SK-N-SH (cell line): ENCODE measurements around the gene CPB1. TPM values are rescaled to one million over a fixed set of nuclear protein-coding genes. Genes with fewer than 3 reads are reported as not detected.

Experiments
- CTCF ChIA-PET: fragments of 300-600, 350-600 bp; formaldehyde crosslinking; extraction: SDS; loops from one replicate; lab custom pipeline; 2021; lab: Yijun Ruan, JAX
- POLR2A ChIA-PET: fragments of 350-600 bp; sonication (Branson Sonifier 250); formaldehyde crosslinking; extraction: SDS; loops from one replicate; lab custom pipeline; 2020; ENCODE audit warnings: antibody characterized with exemption, inconsistent platforms; lab: Yijun Ruan, JAX
- DNase-seq: peaks from one replicate; pipeline ENCODE4 v3.0.0; 2012
- H2AFZ ChIP-seq: fragments of 200-600 bp; sonication (generic); 2 replicates; pipeline ENCODE4 v1.8.1; 2016; ENCODE audit warnings: antibody characterized with exemption, mild to moderate bottlenecking, low read depth
- H3F3A ChIP-seq: fragments of 200-600 bp; sonication (generic); replicated peaks from 2 replicates; pipeline ENCODE3; 2016; ENCODE audit warnings: antibody characterized with exemption, mild to moderate bottlenecking; ENCODE audit not compliant: insufficient read depth
- H3K27ac ChIP-seq, 2 experiments: fragments of 200-500 bp in 1 of 2; fragments of 200-600 bp in 1 of 2; sonication (Bioruptor generic) in 1 of 2; sonication (generic), shearing (Covaris generic) in 1 of 2; 2 replicates each; pipeline versions ENCODE4 v1.5.1 to v1.6.1; 2014 to 2016; ENCODE audit warnings: low read depth in 2 of 2, inconsistent platforms in 1 of 2, low read length in 1 of 2, mild to moderate bottlenecking in 1 of 2, mixed read lengths in 1 of 2
- H3K27me3 ChIP-seq: fragments of 200-600 bp; sonication (generic), shearing (Covaris generic); 2 replicates; pipeline ENCODE4 v1.6.1; 2016; ENCODE audit warnings: mixed run types; ENCODE audit not compliant: insufficient read depth
- H3K36me3 ChIP-seq, 2 experiments: fragments of 200-500 bp in 1 of 2; fragments of 200-600 bp in 1 of 2; sonication (Bioruptor generic) in 1 of 2; sonication (generic) in 1 of 2; replicated peaks in 1 of 2; 2 replicates each; pipeline versions ENCODE3 to v1.5.1; 2014 to 2016; ENCODE audit warnings: low read length in 1 of 2, mild to moderate bottlenecking in 1 of 2; ENCODE audit not compliant: insufficient read depth in 2 of 2, control insufficient read depth in 1 of 2
- H3K4me1 ChIP-seq, 2 experiments: fragments of 200-500 bp in 1 of 2; fragments of 200-600 bp in 1 of 2; sonication (Bioruptor generic) in 1 of 2; sonication (generic), shearing (Covaris generic) in 1 of 2; 2 replicates each; pipeline versions ENCODE4 v1.5.1 to v1.6.1; 2014 to 2016; ENCODE audit warnings: low read depth in 1 of 2, low read length in 1 of 2, mixed run types in 1 of 2; ENCODE audit not compliant: insufficient read depth in 2 of 2, control insufficient read depth in 1 of 2
- H3K4me2 ChIP-seq: fragments of 200-600 bp; sonication (generic), shearing (Covaris generic); 2 replicates; pipeline ENCODE4 v1.6.1; 2017; ENCODE audit warnings: mixed run types
- H3K4me3 ChIP-seq, 2 experiments: fragments of 200-500 bp in 1 of 2; fragments of 200-600 bp in 1 of 2; sonication (Bioruptor generic) in 1 of 2; sonication (generic), shearing (Covaris generic) in 1 of 2; 2 replicates each; pipeline versions ENCODE4 v1.5.1 to v1.8.1; 2014 to 2016; ENCODE audit warnings: low read depth in 2 of 2, inconsistent platforms in 1 of 2, low read length in 1 of 2, mild to moderate bottlenecking in 1 of 2, mixed read lengths in 1 of 2, moderate library complexity in 1 of 2
- H3K79me2 ChIP-seq: fragments of 200-600 bp; sonication (generic); 2 replicates; pipeline ENCODE4 v1.8.1; 2017; ENCODE audit warnings: mild to moderate bottlenecking; ENCODE audit not compliant: insufficient read depth
- H3K9ac ChIP-seq: fragments of 200-600 bp; sonication (generic); 2 replicates; pipeline ENCODE4 v1.6.1; 2017; ENCODE audit warnings: mixed run types
- H3K9me2 ChIP-seq: fragments of 200-600 bp; sonication (generic); 2 replicates; pipeline ENCODE4 v1.6.1; 2017; ENCODE audit warnings: mixed run types
- H3K9me3 ChIP-seq: fragments of 200-600 bp; sonication (generic); 2 replicates; pipeline ENCODE4 v1.6.1; 2017; ENCODE audit warnings: mixed run types, mild to moderate bottlenecking, moderate library complexity
- H4K20me1 ChIP-seq: fragments of 200-600 bp; sonication (generic); 2 replicates; pipeline ENCODE4 v1.6.1; 2017; ENCODE audit warnings: mild to moderate bottlenecking, mixed run types; ENCODE audit not compliant: insufficient read depth
- CHD2 ChIP-seq: fragments of 150-350 bp; IDR thresholded peaks from 2 replicates; pipeline ENCODE4 v1.6.1; 2018; ENCODE audit warnings: low read length; ENCODE audit not compliant: partially characterized antibody
- EP300 ChIP-seq, 2 experiments: IDR thresholded peaks; 2 replicates each; pipeline versions ENCODE4 v1.4.0 to v1.6.1; 2012; ENCODE audit warnings: borderline replicate concordance in 1 of 2, low read depth in 1 of 2, low read length in 1 of 2
- FOSL2 ChIP-seq: IDR thresholded peaks from 2 replicates; pipeline ENCODE4 v1.4.0; 2012; ENCODE audit warnings: low read depth, mild to moderate bottlenecking, moderate library complexity, borderline replicate concordance
- FOXJ3 ChIP-seq: sonication (generic); formaldehyde crosslinking; IDR thresholded peaks from 2 replicates; pipeline ENCODE4 v1.5.1; 2020; ENCODE audit warnings: mild to moderate bottlenecking, missing genetic modification reagents
- GABPA ChIP-seq: IDR thresholded peaks from 2 replicates; pipeline ENCODE4 v1.4.0; 2012; ENCODE audit warnings: low read depth, mild to moderate bottlenecking
- GATA2 ChIP-seq: sonication (generic); formaldehyde crosslinking; IDR thresholded peaks from 2 replicates; pipeline ENCODE4 v1.5.0; 2020; ENCODE audit warnings: mild to moderate bottlenecking, missing genetic modification reagents
- MEF2A ChIP-seq: IDR thresholded peaks from 2 replicates; pipeline ENCODE4 v1.4.0; 2012; ENCODE audit warnings: low read depth, borderline replicate concordance
- MXI1 ChIP-seq: IDR thresholded peaks from 2 replicates; pipeline ENCODE4 v1.6.1; 2012; ENCODE audit warnings: mild to moderate bottlenecking, low read depth, low read length, improper control_type of control experiment
- NFIC ChIP-seq: IDR thresholded peaks from 2 replicates; pipeline ENCODE4 v1.4.0; 2012; ENCODE audit warnings: borderline replicate concordance
- NRF1 ChIP-seq: IDR thresholded peaks from 2 replicates; pipeline ENCODE4 v1.6.1; 2012; ENCODE audit warnings: low read depth, mild to moderate bottlenecking, low read length
- PBX3 ChIP-seq: IDR thresholded peaks from 2 replicates; pipeline ENCODE4; 2012
- POLR2AphosphoS5 ChIP-seq: IDR thresholded peaks from 2 replicates; pipeline ENCODE4 v1.6.1; 2012; ENCODE audit warnings: low read depth, low read length
- RXRA ChIP-seq: IDR thresholded peaks from 2 replicates; pipeline ENCODE4 v1.4.0; 2012; ENCODE audit warnings: low read depth, mild to moderate bottlenecking, borderline replicate concordance
- SIN3A ChIP-seq: IDR thresholded peaks from 2 replicates; pipeline ENCODE4 v1.6.1; 2012; ENCODE audit warnings: low read depth, mild to moderate bottlenecking, low read length, moderate library complexity, borderline replicate concordance
- SMC3 ChIP-seq: IDR thresholded peaks from 2 replicates; pipeline ENCODE4 v1.6.1; 2012; ENCODE audit warnings: low read depth, low read length, improper control_type of control experiment
- TAF1 ChIP-seq: IDR thresholded peaks from 2 replicates; pipeline ENCODE4 v1.6.1; 2012; ENCODE audit warnings: low read depth, mild to moderate bottlenecking, low read length, moderate library complexity, borderline replicate concordance
- TCF12 ChIP-seq: IDR thresholded peaks from 2 replicates; pipeline ENCODE4 v1.4.0; 2012
- USF2 ChIP-seq: fragments of 150-350 bp; IDR thresholded peaks from 2 replicates; pipeline ENCODE4 v1.6.1; 2017; ENCODE audit warnings: antibody characterized with exemption, low read length, low read depth, borderline replicate concordance
- ZBTB33 ChIP-seq: IDR thresholded peaks from 2 replicates; pipeline ENCODE4 v1.4.0; 2012; ENCODE audit warnings: low read depth, borderline replicate concordance
- WGBS: methylation state at CpG from one replicate; pipeline ENCODE4 v1.1.6; 2017; ENCODE audit warnings: low lambda C conversion rate; 5-methylcytosine and 5-hydroxymethylcytosine counted together
- polyA plus RNA-seq, 3 experiments: library from polyadenylated mRNA; depleted of rRNA; stranded (reverse); fragments of >200 nt; gene quantifications; 2 replicates each; pipeline ENCODE4 v1.2.3, GENCODE V29; 2012

Gene CPB1
- polyA plus RNA-seq, 1 of the 3 experiments (the other 2 are of a cell fraction) = 0.26 TPM

GRCh38 chr3:148797795-148798194, 29.8 kb upstream of the CPB1 start:
- no peak for DNase-seq
- POLR2A ChIA-PET = no interaction called here

More at GRCh38 chr3:148797795-148798194, 29.8 kb upstream of the CPB1 start:
- H3K9me3 ChIP-seq = no peaks in the 10 kb centered on the region
- no peak overlapping the region for H2AFZ ChIP-seq
- no peak overlapping the region for H3K9ac ChIP-seq
- H3K9me2 ChIP-seq = no peaks in the 10 kb centered on the region
- no peak overlapping the region for H3K4me3 ChIP-seq
- no peak overlapping the region for H3K27ac ChIP-seq
- TF ChIP-seq TCF12 (no peak), TAF1 (no peak), GATA2 (CRISPR knock-in tag) (no peak), NRF1 (no peak), NFIC (no peak), SIN3A (no peak), FOSL2 (no peak), PBX3 (no peak), SMC3 (no peak), GABPA (no peak), EP300 (IDR thresholded peaks at IDR 0.05; ENCODE audit: borderline replicate concordance in 1 of 2, low read depth in 1 of 2, low read length in 1 of 2) (no peak), CHD2 (no peak), POLR2AphosphoS5 (no peak), MXI1 (no peak), MEF2A (no peak), FOXJ3 (CRISPR knock-in tag) (no peak), ZBTB33 (no peak), USF2 (no peak), RXRA (no peak)
- no peaks in the 10 kb centered on the region for H3K36me3 ChIP-seq
- H3F3A ChIP-seq = no peaks in the 10 kb centered on the region
- CTCF ChIA-PET = interaction anchor here (0.9 to 1.1 kb wide), 2 partner anchors 11 to 20 kb away, joined by 3 to 4 read pairs; no protein-coding TSS in a partner anchor
- no peaks in the 10 kb centered on the region; the same call in 1 of the 2 replicates for H3K27me3 ChIP-seq
- WGBS = 82% methylated on average over 2 of the region's 2 CpGs
- H3K79me2 ChIP-seq = no peaks in the 10 kb centered on the region; the same call in 1 of the 2 replicates
- no peaks in the 10 kb centered on the region for H4K20me1 ChIP-seq
- no peaks in the 10 kb centered on the region for H3K4me1 ChIP-seq
- no peak overlapping the region for H3K4me2 ChIP-seq
